ENCODE measurements around the gene PCNX2.

The PCNX2 gene

DNA sequence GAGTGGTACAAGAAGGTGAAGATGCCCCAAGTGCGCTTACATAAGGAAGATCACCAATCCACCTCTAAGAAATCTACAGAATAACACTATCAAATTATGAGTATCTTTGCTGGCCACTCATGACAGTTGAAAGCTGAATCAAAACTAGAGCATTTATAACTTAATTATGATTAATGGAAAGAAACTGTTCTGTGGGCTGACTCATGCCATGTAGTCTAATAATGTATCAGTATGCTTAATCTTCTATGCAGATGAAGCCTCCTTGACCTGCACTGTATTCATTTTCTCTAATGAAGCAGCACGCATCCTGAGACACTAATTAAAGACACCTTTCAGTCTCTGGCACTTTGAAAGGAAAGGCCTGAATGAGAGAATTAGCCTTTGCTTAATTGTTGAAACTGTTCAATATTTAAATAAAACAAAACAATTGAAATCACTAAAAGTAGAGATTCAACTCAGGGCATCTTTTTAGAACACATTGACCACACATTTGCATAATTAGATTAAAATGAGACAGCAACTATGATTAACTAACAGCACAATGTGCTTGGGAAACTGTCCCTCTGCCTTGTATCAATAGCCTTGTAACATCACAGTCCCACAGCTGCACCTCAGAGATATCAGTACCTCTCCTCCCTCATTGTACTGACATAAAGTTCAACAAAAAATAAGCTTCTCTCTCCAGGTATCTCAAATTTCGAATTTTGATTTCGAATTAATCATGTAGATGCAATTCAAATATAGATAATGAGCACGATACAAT is 239.5 kb downstream of the PCNX2 start:
- no peak for DNase-seq
- TF ChIP-seq, protein P1, sequence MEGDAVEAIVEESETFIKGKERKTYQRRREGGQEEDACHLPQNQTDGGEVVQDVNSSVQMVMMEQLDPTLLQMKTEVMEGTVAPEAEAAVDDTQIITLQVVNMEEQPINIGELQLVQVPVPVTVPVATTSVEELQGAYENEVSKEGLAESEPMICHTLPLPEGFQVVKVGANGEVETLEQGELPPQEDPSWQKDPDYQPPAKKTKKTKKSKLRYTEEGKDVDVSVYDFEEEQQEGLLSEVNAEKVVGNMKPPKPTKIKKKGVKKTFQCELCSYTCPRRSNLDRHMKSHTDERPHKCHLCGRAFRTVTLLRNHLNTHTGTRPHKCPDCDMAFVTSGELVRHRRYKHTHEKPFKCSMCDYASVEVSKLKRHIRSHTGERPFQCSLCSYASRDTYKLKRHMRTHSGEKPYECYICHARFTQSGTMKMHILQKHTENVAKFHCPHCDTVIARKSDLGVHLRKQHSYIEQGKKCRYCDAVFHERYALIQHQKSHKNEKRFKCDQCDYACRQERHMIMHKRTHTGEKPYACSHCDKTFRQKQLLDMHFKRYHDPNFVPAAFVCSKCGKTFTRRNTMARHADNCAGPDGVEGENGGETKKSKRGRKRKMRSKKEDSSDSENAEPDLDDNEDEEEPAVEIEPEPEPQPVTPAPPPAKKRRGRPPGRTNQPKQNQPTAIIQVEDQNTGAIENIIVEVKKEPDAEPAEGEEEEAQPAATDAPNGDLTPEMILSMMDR (IDR thresholded peaks at IDR 0.05; ENCODE audit: low read depth, low read length): no peak
- peaks cover 9% of the 10 kb centered on the region for H3K4me1 ChIP-seq
- H3K27me3 ChIP-seq: no peaks in the 10 kb centered on the region
- no peak overlapping the region for H3K4me3 ChIP-seq (ENCODE audit: low read depth, low read length)
- no peaks in the 10 kb centered on the region for H3K9me3 ChIP-seq
- H3K36me3 ChIP-seq: no peaks in the 10 kb centered on the region

DNA sequence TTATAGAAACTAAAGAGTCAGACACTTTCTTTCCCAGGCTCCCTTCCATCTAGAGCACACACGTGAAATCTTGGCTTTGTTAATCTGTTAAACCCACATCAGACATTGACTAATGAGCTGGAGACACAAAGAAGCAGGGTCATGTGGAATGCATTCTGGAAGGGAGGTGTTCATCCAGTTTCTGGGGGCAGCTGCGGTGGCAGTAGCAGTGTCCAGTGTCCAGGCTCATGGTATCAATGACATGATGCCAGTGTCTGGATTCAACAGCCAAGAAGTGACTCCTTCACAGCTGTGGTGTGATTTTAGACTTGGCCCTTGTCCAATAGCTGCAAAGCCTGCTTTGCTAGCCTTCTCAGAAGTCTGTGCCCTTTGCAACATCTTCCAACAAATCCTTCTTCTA is 249.9 kb downstream of the PCNX2 start:
- no peak for DNase-seq
- Histone ChIP-seq H3K36me3 (no peaks in the 10 kb centered on the region), H3K4me1 (no peaks in the 10 kb centered on the region), H3K27me3 (no peaks in the 10 kb centered on the region), H3K4me3 (ENCODE audit: low read depth, low read length) (no peak overlapping the region), H3K9me3 (no peaks in the 10 kb centered on the region; the same call in 1 of the 2 replicates)
- TF ChIP-seq, protein P1 (IDR thresholded peaks at IDR 0.05; ENCODE audit: low read depth, low read length): no peak

DNA sequence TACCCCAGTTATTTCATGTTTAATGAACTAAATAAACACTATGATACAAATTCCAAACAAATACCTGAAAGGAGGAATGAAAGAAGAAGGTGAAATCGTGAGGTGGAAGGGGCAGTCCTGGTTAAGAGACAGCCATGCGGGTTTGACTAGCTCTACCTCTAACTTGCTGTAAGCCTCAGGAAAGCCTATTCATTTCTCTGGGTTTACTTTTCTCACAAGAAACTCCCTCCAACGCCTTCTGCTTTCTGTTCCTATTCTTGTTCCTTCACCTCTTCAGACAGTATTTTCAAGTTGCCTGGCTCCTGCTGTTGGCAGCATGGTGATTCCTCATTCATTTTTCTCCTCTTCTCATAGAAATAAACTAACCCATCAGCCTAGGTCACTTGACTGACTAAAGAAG is 252.7 kb downstream of the PCNX2 start:
- Histone ChIP-seq H3K4me1 (peaks cover 9% of the 10 kb centered on the region; the same call in 1 of the 2 replicates), H3K36me3 (no peaks in the 10 kb centered on the region), H3K27me3 (no peaks in the 10 kb centered on the region), H3K4me3 (ENCODE audit: low read depth, low read length) (no peak overlapping the region), H3K9me3 (no peaks in the 10 kb centered on the region; the same call in 1 of the 2 replicates)
- TF ChIP-seq, protein P1 (IDR thresholded peaks at IDR 0.05; ENCODE audit: low read depth, low read length): no peak
- DNase-seq: no peak

DNA sequence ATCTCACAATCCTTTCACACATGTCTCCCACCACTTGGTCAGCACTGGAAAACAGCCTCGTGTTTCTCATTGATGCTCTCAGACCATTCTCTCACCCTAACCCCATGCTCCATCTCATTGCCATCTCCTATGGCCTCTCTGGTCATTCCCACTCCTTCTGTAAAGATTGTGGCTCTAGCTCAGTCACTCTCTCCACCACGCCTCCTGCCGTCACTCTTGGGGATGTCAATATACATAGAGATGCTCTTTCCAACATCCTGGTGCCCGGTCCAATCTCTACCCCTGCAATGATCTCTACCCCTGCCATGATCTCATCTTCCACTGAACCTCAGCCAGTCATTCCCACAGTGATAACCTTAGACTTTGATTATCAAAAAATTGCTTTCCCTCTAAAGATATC is 255.0 kb downstream of the PCNX2 start:
- Histone ChIP-seq H3K36me3 (no peaks in the 10 kb centered on the region), H3K4me3 (ENCODE audit: low read depth, low read length) (no peak overlapping the region), H3K9me3 (no peaks in the 10 kb centered on the region), H3K27me3 (no peaks in the 10 kb centered on the region), H3K4me1 (peaks cover 9% of the 10 kb centered on the region; the same call in 1 of the 2 replicates)
- no peak for DNase-seq
- TF ChIP-seq, protein P1 (IDR thresholded peaks at IDR 0.05; ENCODE audit: low read depth, low read length): no peak

DNA sequence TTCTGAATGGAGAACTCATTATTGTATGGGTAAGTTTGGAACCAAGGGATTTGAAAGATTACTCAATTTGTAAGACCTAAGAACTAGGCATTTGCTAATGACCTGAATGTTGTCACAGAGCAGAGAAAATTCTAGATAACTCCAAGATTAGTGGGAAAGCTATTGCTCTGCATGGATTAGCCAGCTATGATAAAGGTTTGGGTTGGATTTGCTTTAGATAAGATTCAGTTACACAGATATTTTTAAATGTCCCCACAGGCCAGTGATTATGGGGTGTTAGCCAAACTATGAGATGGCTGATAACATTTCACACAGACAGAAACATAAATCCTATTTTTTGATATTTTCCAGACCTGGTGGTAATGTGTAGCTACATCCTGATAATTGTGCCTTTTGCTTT is 256.9 kb downstream of the PCNX2 start:
- Histone ChIP-seq H3K9me3 (no peaks in the 10 kb centered on the region), H3K4me3 (ENCODE audit: low read depth, low read length) (no peak overlapping the region), H3K27me3 (no peaks in the 10 kb centered on the region), H3K36me3 (no peaks in the 10 kb centered on the region), H3K4me1 (peaks cover 19% of the 10 kb centered on the region)
- TF ChIP-seq, protein P1 (IDR thresholded peaks at IDR 0.05; ENCODE audit: low read depth, low read length): no peak
- DNase-seq: no peak

DNA sequence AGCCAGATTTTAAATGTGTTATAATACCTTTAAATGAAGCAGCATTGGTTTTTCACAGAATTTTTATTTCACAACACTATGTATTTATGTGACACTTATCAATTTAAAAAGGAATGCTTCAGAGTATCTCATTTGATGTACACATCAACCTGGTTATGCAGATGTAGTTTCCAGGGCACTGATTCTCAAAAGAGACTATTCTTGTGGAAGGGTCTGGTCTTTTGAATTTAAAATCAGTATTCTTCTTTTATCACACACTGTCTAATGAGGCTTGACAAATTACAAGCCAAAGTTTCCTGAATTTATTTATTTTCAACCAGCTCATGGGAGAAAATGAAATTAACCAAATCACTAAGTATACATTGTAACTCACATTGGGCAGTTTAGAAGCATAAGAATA is 257.7 kb downstream of the PCNX2 start:
- H3K9me3 ChIP-seq: no peaks in the 10 kb centered on the region
- H3K4me1 ChIP-seq: peaks cover 19% of the 10 kb centered on the region
- no peaks in the 10 kb centered on the region for H3K27me3 ChIP-seq
- DNase-seq: no peak
- TF ChIP-seq, protein P1 (IDR thresholded peaks at IDR 0.05; ENCODE audit: low read depth, low read length): no peak
- H3K4me3 ChIP-seq (ENCODE audit: low read depth, low read length): no peak overlapping the region
- no peaks in the 10 kb centered on the region for H3K36me3 ChIP-seq
